MCF 10A (cell line): ENCODE measurements around the gene FOXP1. TPM values are rescaled to one million over a fixed set of nuclear protein-coding genes. Genes with fewer than 3 reads are reported as not detected.
"Not testable (repeated sequence)": the region's sequence is repeated elsewhere in the genome, so short reads cannot be mapped to it uniquely, and the experiment has no call there.

Source experiments
- BruUV-seq: library from RNA; stranded (reverse); fragments of 400-500 nt; replicated peaks from 2 replicates; lab custom pipeline; 2021; lab: Mats Ljungman, UMichigan
- CTCF ChIA-PET: fragments of 300-600 bp; sonication (Branson Sonifier 250); formaldehyde crosslinking; extraction: SDS; loops from one replicate; lab custom pipeline; 2021; ENCODE audit warnings: antibody characterized with exemption, inconsistent platforms; lab: Yijun Ruan, JAX
- POLR2A ChIA-PET: fragments of 300-600, 350-650 bp; sonication (Branson Sonifier 250); formaldehyde crosslinking; extraction: SDS; loops from one replicate; lab custom pipeline; 2020; ENCODE audit warnings: antibody characterized with exemption, inconsistent platforms; lab: Yijun Ruan, JAX
- DNase-seq: peaks from one replicate; pipeline ENCODE4 v3.0.0-alpha.2; 2018; ENCODE audit not compliant: unreplicated experiment
- H3K27ac Mint-ChIP-seq: one replicate; pipeline ENCODE4 v1.8.0; 2022; ENCODE audit warnings: mild to moderate bottlenecking, low read depth, mixed read lengths; ENCODE audit not compliant: unreplicated experiment
- H3K27me3 Mint-ChIP-seq: one replicate; pipeline ENCODE4 v1.8.0; 2022; ENCODE audit warnings: mixed read lengths; ENCODE audit not compliant: insufficient read depth, unreplicated experiment
- H3K36me3 Mint-ChIP-seq: one replicate; pipeline ENCODE4 v1.8.0; 2022; ENCODE audit warnings: mild to moderate bottlenecking, moderate library complexity, mixed read lengths; ENCODE audit not compliant: insufficient read depth, unreplicated experiment
- H3K4me1 Mint-ChIP-seq: one replicate; pipeline ENCODE4 v1.8.0; 2022; ENCODE audit warnings: mixed read lengths; ENCODE audit not compliant: insufficient read depth, unreplicated experiment
- H3K4me3 Mint-ChIP-seq: one replicate; pipeline ENCODE4 v1.8.0; 2022; ENCODE audit warnings: mild to moderate bottlenecking, moderate library complexity, mixed read lengths; ENCODE audit not compliant: unreplicated experiment
- H3K9me3 Mint-ChIP-seq: one replicate; pipeline ENCODE4 v1.8.0; 2022; ENCODE audit warnings: mixed read lengths; ENCODE audit not compliant: unreplicated experiment
- intact Hi-C: fragments of 100-400 bp; cut with micrococcal nuclease; formaldehyde crosslinking; loops from 2 replicates; pipeline ENCODE4 v1.14.1; 2022
- total RNA-seq: library from RNA; stranded (reverse); gene quantifications from 2 replicates; pipeline ENCODE4 v1.2.3, GENCODE V29; 2022
- TF ChIP-seq, protein P1 (sequence below): fragments of 200-600 bp; IDR thresholded peaks from one replicate; pipeline ENCODE4 v1.8.0; 2022; ENCODE audit warnings: antibody characterized with exemption, mild to moderate bottlenecking; ENCODE audit not compliant: unreplicated experiment

The FOXP1 gene
- total RNA-seq, 1 experiment from 2014 or later = 49.0 TPM

DNA sequence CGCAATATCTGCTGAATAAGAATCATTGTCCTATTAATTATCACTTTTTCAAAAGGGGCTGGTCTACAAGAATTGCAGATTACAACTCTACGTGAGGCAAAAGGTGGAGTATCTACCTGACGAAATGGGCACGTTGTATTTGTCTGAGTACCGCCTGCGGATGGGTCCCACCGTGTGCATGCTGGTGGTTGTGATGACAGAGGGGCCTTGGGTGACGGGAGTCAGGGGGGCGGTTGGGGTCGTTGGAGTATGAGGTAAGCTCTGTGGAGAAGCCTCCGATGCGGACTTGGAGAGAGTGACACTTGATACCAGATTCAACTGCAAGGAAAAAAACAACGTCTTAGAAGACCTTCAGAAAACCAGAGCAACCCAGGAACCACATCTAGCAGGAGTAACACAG, 605.8 kb downstream of the FOXP1 start:
- intact Hi-C loops = no loop called here
- POLR2A ChIA-PET = no interaction called here
- Mint-ChIP-seq H3K4me1 (peaks cover 17% of the 10 kb centered on the region), H3K9me3 (no peaks in the 10 kb centered on the region), H3K27ac (no peak overlapping the region), H3K4me3 (no peak overlapping the region), H3K36me3 (peaks cover 55% of the 10 kb centered on the region), H3K27me3 (no peaks in the 10 kb centered on the region)
- no TSS peak for BruUV-seq
- DNase-seq = no peak
- CTCF ChIA-PET = interaction anchor here (0.6 to 1.2 kb wide), 3 partner anchors 12 to 249 kb away, joined by 3 to 4 read pairs (median 3); no protein-coding TSS in a partner anchor
- TF ChIP-seq, protein P1, sequence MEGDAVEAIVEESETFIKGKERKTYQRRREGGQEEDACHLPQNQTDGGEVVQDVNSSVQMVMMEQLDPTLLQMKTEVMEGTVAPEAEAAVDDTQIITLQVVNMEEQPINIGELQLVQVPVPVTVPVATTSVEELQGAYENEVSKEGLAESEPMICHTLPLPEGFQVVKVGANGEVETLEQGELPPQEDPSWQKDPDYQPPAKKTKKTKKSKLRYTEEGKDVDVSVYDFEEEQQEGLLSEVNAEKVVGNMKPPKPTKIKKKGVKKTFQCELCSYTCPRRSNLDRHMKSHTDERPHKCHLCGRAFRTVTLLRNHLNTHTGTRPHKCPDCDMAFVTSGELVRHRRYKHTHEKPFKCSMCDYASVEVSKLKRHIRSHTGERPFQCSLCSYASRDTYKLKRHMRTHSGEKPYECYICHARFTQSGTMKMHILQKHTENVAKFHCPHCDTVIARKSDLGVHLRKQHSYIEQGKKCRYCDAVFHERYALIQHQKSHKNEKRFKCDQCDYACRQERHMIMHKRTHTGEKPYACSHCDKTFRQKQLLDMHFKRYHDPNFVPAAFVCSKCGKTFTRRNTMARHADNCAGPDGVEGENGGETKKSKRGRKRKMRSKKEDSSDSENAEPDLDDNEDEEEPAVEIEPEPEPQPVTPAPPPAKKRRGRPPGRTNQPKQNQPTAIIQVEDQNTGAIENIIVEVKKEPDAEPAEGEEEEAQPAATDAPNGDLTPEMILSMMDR = no peak

GRCh38 chr3:70975981-70976380, 607.5 kb downstream of the FOXP1 start:
- H3K9me3 Mint-ChIP-seq, H3K27ac Mint-ChIP-seq, H3K27me3 Mint-ChIP-seq, H3K4me3 Mint-ChIP-seq, BruUV-seq, intact Hi-C loops, DNase-seq, H3K4me1 Mint-ChIP-seq: not testable (repeated sequence)
- CTCF ChIA-PET = interaction anchor here (0.6 to 1.2 kb wide), 4 partner anchors 22 to 755 kb away, joined by 3 read pairs; no protein-coding TSS in a partner anchor
- POLR2A ChIA-PET = interaction anchor here (0.6 kb wide), 1 partner anchor 1433 kb away, joined by 3 read pairs; no protein-coding TSS in a partner anchor
- H3K36me3 Mint-ChIP-seq = peaks cover 65% of the 10 kb centered on the region

DNA sequence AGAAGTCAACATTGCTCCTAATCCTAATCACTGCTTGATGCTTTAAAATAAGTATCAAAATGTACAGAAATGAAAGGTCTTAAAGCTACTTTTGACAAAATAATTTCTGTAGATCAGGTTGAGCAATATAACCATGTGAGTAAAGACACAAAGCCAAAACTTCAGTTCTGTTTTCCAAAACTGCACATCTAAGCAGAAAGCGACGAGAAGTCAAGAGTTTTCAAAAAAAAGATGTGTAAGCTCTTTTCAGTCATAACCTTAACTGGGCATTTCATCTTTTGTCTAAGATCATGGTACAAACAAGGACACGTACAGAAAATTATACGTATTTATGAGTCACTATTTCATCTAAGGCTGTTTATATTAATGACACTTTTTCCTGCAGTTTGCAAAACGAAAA, 608.8 kb downstream of the FOXP1 start:
- intact Hi-C loops = no loop called here

GRCh38 chr3:70973558-70973957, 610.0 kb downstream of the FOXP1 start:
- BruUV-seq = no TSS peak
- no peak overlapping the region for H3K27ac Mint-ChIP-seq
- peaks cover 74% of the 10 kb centered on the region for H3K36me3 Mint-ChIP-seq
- peak; percentile 54 for DNase-seq
- no peaks in the 10 kb centered on the region for H3K9me3 Mint-ChIP-seq
- CTCF ChIA-PET = interaction anchor here (0.8 kb wide), 1 partner anchor 668 kb away, joined by 3 read pairs; no protein-coding TSS in a partner anchor
- POLR2A ChIA-PET = no interaction called here
- TF ChIP-seq, protein P1 = no peak
- no peaks in the 10 kb centered on the region for H3K4me1 Mint-ChIP-seq
- H3K4me3 Mint-ChIP-seq = no peak overlapping the region
- intact Hi-C loops = no loop called here
- H3K27me3 Mint-ChIP-seq = no peaks in the 10 kb centered on the region

More for the DNA sequence above, 608.8 kb downstream of the FOXP1 start:
- Mint-ChIP-seq H3K9me3 (no peaks in the 10 kb centered on the region), H3K27ac (no peak overlapping the region), H3K27me3 (no peaks in the 10 kb centered on the region), H3K4me3 (no peak overlapping the region), H3K36me3 (peaks cover 68% of the 10 kb centered on the region), H3K4me1 (no peaks in the 10 kb centered on the region)
- POLR2A ChIA-PET = interaction anchor here (0.7 kb wide), 1 partner anchor 486 kb away, joined by 3 read pairs; no protein-coding TSS in a partner anchor
- TF ChIP-seq, protein P1 = no peak
- DNase-seq = no peak
- no TSS peak for BruUV-seq
- CTCF ChIA-PET = interaction anchor here (0.6 to 0.7 kb wide), 2 partner anchors 107 to 221 kb away, joined by 3 to 4 read pairs; no protein-coding TSS in a partner anchor
